Endothelial cell of umbilical vein (primary cell): ENCODE data around the gene RTN4. TPM values are rescaled to one million over a fixed set of nuclear protein-coding genes. Genes with fewer than 3 reads are reported as not detected.

Experiments
- BruUV-seq: library from RNA; stranded (reverse); fragments of 400-500 nt; replicated peaks from 2 replicates; lab custom pipeline; 2021; lab: Mats Ljungman, UMichigan
- CTCF ChIA-PET: fragments of 300-600, 350-600 bp; sonication (Branson Sonifier 250); formaldehyde crosslinking; loops from one replicate; lab custom pipeline; 2021; ENCODE audit warnings: antibody characterized with exemption, inconsistent platforms; lab: Charles Lee
- POLR2A ChIA-PET: fragments of 300-600, 350-600 bp; sonication (Branson Sonifier 250); formaldehyde crosslinking; loops from one replicate; lab custom pipeline; 2021; ENCODE audit warnings: antibody characterized with exemption, inconsistent platforms; lab: Charles Lee
- DNase-seq: peaks from one replicate; pipeline ENCODE4 v3.0.0-alpha.2; 2011; ENCODE audit warnings: low read depth, low spot score
- FAIRE-seq: peaks from 2 replicates; lab custom pipeline; 2011; peaks lifted over from hg19 to GRCh38; lab: Jason Lieb, UNC
- H2AFZ ChIP-seq: 2 replicates; pipeline ENCODE4 v1.6.0; 2012; ENCODE audit warnings: low read depth, low read length, control low read depth, inconsistent platforms
- H3K27ac ChIP-seq: 2 replicates; pipeline ENCODE4 v1.5.1; 2011; ENCODE audit warnings: low read depth, mild to moderate bottlenecking, control low read depth, low read length, moderate library complexity; ENCODE audit not compliant: insufficient read depth
- H3K27me3 ChIP-seq, 2 experiments: 2 replicates each; pipeline versions ENCODE4 v1.6.0 to v1.6.1; 2011; ENCODE audit warnings: low read length in 2 of 2, mixed read lengths in 1 of 2; ENCODE audit not compliant: control insufficient read depth in 2 of 2, insufficient read depth in 2 of 2
- H3K36me3 ChIP-seq, 2 experiments: 2 replicates in 1 of 2; 3 replicates in 1 of 2; pipeline ENCODE4 v1.5.1; 2011; ENCODE audit warnings: low read length in 2 of 2, mild to moderate bottlenecking in 1 of 2, moderate library complexity in 1 of 2; ENCODE audit not compliant: control insufficient read depth in 2 of 2, insufficient read depth in 2 of 2; ENCODE audit errors: extremely low read depth in 1 of 2
- H3K4me1 ChIP-seq: 3 replicates; pipeline ENCODE4 v1.5.1; 2011; ENCODE audit warnings: mild to moderate bottlenecking, low read length; ENCODE audit not compliant: control insufficient read depth, insufficient read depth; ENCODE audit errors: extremely low read depth
- H3K4me2 ChIP-seq: 2 replicates; pipeline ENCODE4 v1.6.1; 2011; ENCODE audit warnings: low read length, control low read depth, mixed read lengths; ENCODE audit not compliant: insufficient read depth
- H3K4me3 ChIP-seq, 3 experiments: fragments of 200-600 bp in 1 of 3; sonication (generic), shearing (Covaris generic) in 1 of 3; replicated peaks in 1 of 3; 2 replicates each; pipeline ENCODE4 v1.5.1; 2011 to 2016; ENCODE audit warnings: control low read depth in 3 of 3, low read length in 3 of 3, mild to moderate bottlenecking in 2 of 3, inconsistent platforms in 1 of 3, low read depth in 1 of 3, moderate library complexity in 1 of 3; ENCODE audit not compliant: insufficient read depth in 1 of 3
- H3K79me2 ChIP-seq: 2 replicates; pipeline ENCODE4 v1.6.0; 2012; ENCODE audit warnings: low read length, inconsistent platforms; ENCODE audit not compliant: control insufficient read depth, insufficient read depth
- H3K9ac ChIP-seq: replicated peaks from 2 replicates; pipeline ENCODE3; 2011; ENCODE audit warnings: low read length, control low read depth; ENCODE audit not compliant: insufficient read depth; ENCODE audit errors: extremely low read depth
- H3K9me1 ChIP-seq: replicated peaks from 3 replicates; pipeline ENCODE4 v1.6.0; 2011; ENCODE audit warnings: mild to moderate bottlenecking, low read length; ENCODE audit not compliant: control insufficient read depth, insufficient read depth; ENCODE audit errors: extremely low read depth
- H3K9me3 ChIP-seq: replicated peaks from 2 replicates; pipeline ENCODE4 v1.5.1; 2012; ENCODE audit warnings: low read length, inconsistent platforms; ENCODE audit not compliant: control insufficient read depth, insufficient read depth
- H4K20me1 ChIP-seq: replicated peaks from 2 replicates; pipeline ENCODE3; 2011; ENCODE audit warnings: mild to moderate bottlenecking, low read length; ENCODE audit not compliant: control insufficient read depth, insufficient read depth; ENCODE audit errors: extremely low read depth
- EZH2 ChIP-seq: IDR thresholded peaks from 2 replicates; pipeline ENCODE4 v1.6.1; 2012; ENCODE audit warnings: borderline replicate concordance, low read depth, mild to moderate bottlenecking, moderate library complexity, low read length, inconsistent platforms; ENCODE audit not compliant: severe bottlenecking
- FOS ChIP-seq: IDR thresholded peaks from 2 replicates; pipeline ENCODE4 v1.6.1; 2011; ENCODE audit warnings: mild to moderate bottlenecking, low read length, moderate library complexity, borderline replicate concordance; ENCODE audit not compliant: insufficient read depth
- GATA2 ChIP-seq: IDR thresholded peaks from 2 replicates; pipeline ENCODE4 v1.7.0; 2011; ENCODE audit warnings: low read depth, mild to moderate bottlenecking, moderate library complexity, mixed read lengths, low read length; ENCODE audit not compliant: insufficient read length, insufficient read depth
- JUN ChIP-seq: IDR thresholded peaks from 2 replicates; pipeline ENCODE4 v1.6.1; 2011; ENCODE audit warnings: borderline replicate concordance, low read depth; ENCODE audit not compliant: insufficient read length, insufficient read depth
- MAX ChIP-seq: IDR thresholded peaks from 2 replicates; pipeline ENCODE4 v1.6.1; 2011; ENCODE audit not compliant: insufficient read depth, insufficient read length
- MYC ChIP-seq: IDR thresholded peaks from one replicate; pipeline ENCODE4 v1.6.1; 2011; ENCODE audit warnings: mild to moderate bottlenecking, low read depth, low read length
- POLR2A ChIP-seq: IDR thresholded peaks from 2 replicates; pipeline ENCODE4 v1.6.1; 2012; ENCODE audit warnings: low read depth, mild to moderate bottlenecking, control low read depth, low read length
- POLR2AphosphoS5 ChIP-seq: IDR thresholded peaks from 2 replicates; pipeline ENCODE4 v1.6.1; 2012; ENCODE audit warnings: low read depth, mild to moderate bottlenecking, control low read depth, low read length, moderate library complexity; ENCODE audit not compliant: insufficient read depth
- dilution Hi-C: fragments of 300-500 bp; cut with MboI; formaldehyde crosslinking; loops from one replicate; pipeline ENCODE4 v1.15.0; 2019; ENCODE audit warnings: low sequenced_read_pairs; ENCODE audit not compliant: extremely low pct_ligation_motif_present
- intact Hi-C: fragments of 100-400 bp; cut with micrococcal nuclease; formaldehyde crosslinking; loops from one replicate; pipeline ENCODE4 v1.10.0; 2022
- polyA plus RNA-seq, 4 experiments: library from polyadenylated mRNA; depleted of rRNA in 3 of 4; stranded (reverse) in 3 of 4; unstranded in 1 of 4; fragments of >200 nt; gene quantifications; 2 replicates each; pipeline versions ENCODE4 v1.2.1 to v1.2.3, GENCODE V29; 2011 to 2012; ENCODE audit warnings: missing spikeins in 1 of 4
- total RNA-seq: library from RNA; stranded (reverse); gene quantifications from 2 replicates; pipeline ENCODE4 v1.2.3, GENCODE V29; 2021
- TF ChIP-seq, protein P1 (sequence below), 2 donors: IDR thresholded peaks; 1 replicate in 1 of 2; 2 replicates in 1 of 2; pipeline ENCODE4 v1.5.1; 2011; ENCODE audit warnings: low read length in 2 of 2, mild to moderate bottlenecking in 2 of 2, moderate library complexity in 2 of 2, control low read depth in 1 of 2, inconsistent platforms in 1 of 2, low read depth in 1 of 2; ENCODE audit not compliant: insufficient read depth in 1 of 2; ENCODE audit errors: extremely low read depth in 1 of 2

The RTN4 gene
- total and polyA plus RNA-seq, 2 donors (not counting 3 experiments of a cell fraction or from before 2014, with no cell fraction given): 253 to 486 TPM

- H2AFZ ChIP-seq: no peak overlapping the region
These were observed 97.2 kb downstream of the RTN4 start for GRCh38 chr2:54952978-54953456.

More at GRCh38 chr2:54952978-54953456, 97.2 kb downstream of the RTN4 start:
- dilution Hi-C loops (no loop called here), intact Hi-C loops (no loop called here)
- DNase-seq (peak; percentile 43), FAIRE-seq (peak; percentile 89)
- Histone ChIP-seq H3K9me1 (no peaks in the 10 kb centered on the region), H3K36me3 (no peaks in the 10 kb centered on the region), H3K27me3 (no peaks in the 10 kb centered on the region), H3K4me2 (peak overlapping the region; percentile 56), H3K4me1 (peaks cover 10% of the 10 kb centered on the region), H4K20me1 (no peaks in the 10 kb centered on the region), H3K27ac (no peak overlapping the region), H3K9ac (no peak overlapping the region), H3K79me2 (no peaks in the 10 kb centered on the region), H3K9me3 (no peaks in the 10 kb centered on the region), H3K4me3 (no peak overlapping the region)
- CTCF ChIA-PET: interaction anchor here (1.4 to 1.8 kb wide), 2 partner anchors 13 to 54 kb away, joined by 4 to 8 read pairs; no protein-coding TSS in a partner anchor
- no peak for TF ChIP-seq EZH2
- TF ChIP-seq MAX: no peak
- no peak for TF ChIP-seq POLR2A
- no peak for TF ChIP-seq POLR2AphosphoS5
- TF ChIP-seq GATA2: peak; percentile 40
- TF ChIP-seq JUN: no peak
- TF ChIP-seq FOS: peak; percentile 55
- no peak for TF ChIP-seq MYC
- TF ChIP-seq, protein P1, sequence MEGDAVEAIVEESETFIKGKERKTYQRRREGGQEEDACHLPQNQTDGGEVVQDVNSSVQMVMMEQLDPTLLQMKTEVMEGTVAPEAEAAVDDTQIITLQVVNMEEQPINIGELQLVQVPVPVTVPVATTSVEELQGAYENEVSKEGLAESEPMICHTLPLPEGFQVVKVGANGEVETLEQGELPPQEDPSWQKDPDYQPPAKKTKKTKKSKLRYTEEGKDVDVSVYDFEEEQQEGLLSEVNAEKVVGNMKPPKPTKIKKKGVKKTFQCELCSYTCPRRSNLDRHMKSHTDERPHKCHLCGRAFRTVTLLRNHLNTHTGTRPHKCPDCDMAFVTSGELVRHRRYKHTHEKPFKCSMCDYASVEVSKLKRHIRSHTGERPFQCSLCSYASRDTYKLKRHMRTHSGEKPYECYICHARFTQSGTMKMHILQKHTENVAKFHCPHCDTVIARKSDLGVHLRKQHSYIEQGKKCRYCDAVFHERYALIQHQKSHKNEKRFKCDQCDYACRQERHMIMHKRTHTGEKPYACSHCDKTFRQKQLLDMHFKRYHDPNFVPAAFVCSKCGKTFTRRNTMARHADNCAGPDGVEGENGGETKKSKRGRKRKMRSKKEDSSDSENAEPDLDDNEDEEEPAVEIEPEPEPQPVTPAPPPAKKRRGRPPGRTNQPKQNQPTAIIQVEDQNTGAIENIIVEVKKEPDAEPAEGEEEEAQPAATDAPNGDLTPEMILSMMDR (IDR thresholded peaks at IDR 0.05; ENCODE audit: extremely low read depth in 1 of 2, insufficient read depth in 1 of 2, low read depth in 1 of 2, low read length in 2 of 2): no peak
- BruUV-seq: no TSS peak
- POLR2A ChIA-PET: no interaction called here
